NCI-H2029 (cell line): ENCODE results near the gene UQCC5.

Experiments used
- DNase-seq: peaks from one replicate; lab custom pipeline; 2025; lab: John Stamatoyannopoulos, UW

Gene UQCC5

DNA sequence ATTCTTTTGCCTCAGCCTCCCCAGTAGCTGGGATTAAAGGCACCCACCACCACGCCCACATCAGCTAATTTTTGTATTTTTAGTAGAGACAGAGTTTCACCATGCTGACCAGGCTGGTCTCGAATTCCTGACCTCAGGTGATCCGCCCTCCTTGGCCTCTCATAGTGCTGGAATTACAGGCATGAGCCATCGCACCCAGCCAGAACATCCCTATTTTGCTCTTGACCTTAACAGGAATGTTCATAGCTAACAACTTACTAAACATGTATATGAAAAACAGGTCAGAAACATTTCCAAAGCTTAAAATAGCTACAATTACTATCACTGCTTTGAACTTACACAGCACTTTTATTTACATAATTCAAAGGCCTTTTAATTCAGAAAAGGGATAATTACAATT is 33.7 kb downstream of the UQCC5 start:
- DNase-seq = no peak

- DNase-seq = no peak
Measured at GRCh38 chr3:52572221-52572620, 35.8 kb downstream of the UQCC5 start.

- DNase-seq = no peak
Measured at GRCh38 chr3:52574056-52574965, 37.9 kb downstream of the UQCC5 start.
